Upper lobe of left lung (tissue), 4 donors: ENCODE results near the gene ERP44.

Experiments
- EP300 ChIP-seq, 4 donors: sonication (generic); formaldehyde crosslinking; IDR thresholded peaks; one replicate each; pipeline ENCODE4 v1.5.1; 2017; ENCODE audit warnings: antibody characterized with exemption in 4 of 4, control low read depth in 2 of 4
- POLR2A ChIP-seq, 4 donors: fragments of 450-650 bp; IDR thresholded peaks; one replicate each; pipeline ENCODE4 v1.5.1; 2016 to 2017; ENCODE audit warnings: antibody characterized with exemption in 4 of 4, mild to moderate bottlenecking in 2 of 4
- POLR2AphosphoS5 ChIP-seq, 2 donors: sonication (generic); formaldehyde crosslinking; IDR thresholded peaks; one replicate each; pipeline ENCODE4 v1.5.1; 2017; ENCODE audit warnings: antibody characterized with exemption in 2 of 2
- TF ChIP-seq, protein P1 (sequence below), 6 experiments: fragments of 450-650 bp in 4 of 6; fragments of 200-600 bp in 2 of 6; sonication (generic) in 2 of 6; IDR thresholded peaks; one replicate each; pipeline ENCODE4 v1.5.1; 2016 to 2019; ENCODE audit warnings: antibody characterized with exemption in 6 of 6

GRCh38 chr9:100100146-100100667 lies 1.4 kb upstream of the ERP44 start:
- TF ChIP-seq, protein P1, sequence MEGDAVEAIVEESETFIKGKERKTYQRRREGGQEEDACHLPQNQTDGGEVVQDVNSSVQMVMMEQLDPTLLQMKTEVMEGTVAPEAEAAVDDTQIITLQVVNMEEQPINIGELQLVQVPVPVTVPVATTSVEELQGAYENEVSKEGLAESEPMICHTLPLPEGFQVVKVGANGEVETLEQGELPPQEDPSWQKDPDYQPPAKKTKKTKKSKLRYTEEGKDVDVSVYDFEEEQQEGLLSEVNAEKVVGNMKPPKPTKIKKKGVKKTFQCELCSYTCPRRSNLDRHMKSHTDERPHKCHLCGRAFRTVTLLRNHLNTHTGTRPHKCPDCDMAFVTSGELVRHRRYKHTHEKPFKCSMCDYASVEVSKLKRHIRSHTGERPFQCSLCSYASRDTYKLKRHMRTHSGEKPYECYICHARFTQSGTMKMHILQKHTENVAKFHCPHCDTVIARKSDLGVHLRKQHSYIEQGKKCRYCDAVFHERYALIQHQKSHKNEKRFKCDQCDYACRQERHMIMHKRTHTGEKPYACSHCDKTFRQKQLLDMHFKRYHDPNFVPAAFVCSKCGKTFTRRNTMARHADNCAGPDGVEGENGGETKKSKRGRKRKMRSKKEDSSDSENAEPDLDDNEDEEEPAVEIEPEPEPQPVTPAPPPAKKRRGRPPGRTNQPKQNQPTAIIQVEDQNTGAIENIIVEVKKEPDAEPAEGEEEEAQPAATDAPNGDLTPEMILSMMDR (IDR thresholded peaks at IDR 0.05): no peak
- TF ChIP-seq POLR2A (IDR thresholded peaks at IDR 0.05) (no peak), POLR2AphosphoS5 (IDR thresholded peaks at IDR 0.05) (no peak), EP300 (IDR thresholded peaks at IDR 0.05) (no peak)
